Osteocyte (in vitro differentiated cells): ENCODE results near the gene AK5. TPM values are rescaled to one million over a fixed set of nuclear protein-coding genes. Genes with fewer than 3 reads are reported as not detected.

Experiments
- DNase-seq: peaks from one replicate; pipeline ENCODE4 v3.0.0; 2021; ENCODE audit warnings: mixed read lengths; ENCODE audit not compliant: unreplicated experiment; ENCODE audit errors: extremely low spot score
- H3K27ac Mint-ChIP-seq: one replicate; pipeline ENCODE4 v1.8.0; 2021; ENCODE audit warnings: mild to moderate bottlenecking, mixed read lengths; ENCODE audit not compliant: unreplicated experiment
- H3K27me3 Mint-ChIP-seq: one replicate; pipeline ENCODE4 v1.8.0; 2021; ENCODE audit warnings: mixed read lengths; ENCODE audit not compliant: unreplicated experiment
- H3K36me3 Mint-ChIP-seq: one replicate; pipeline ENCODE4 v1.8.0; 2021; ENCODE audit warnings: mixed read lengths; ENCODE audit not compliant: unreplicated experiment
- H3K4me1 Mint-ChIP-seq: one replicate; pipeline ENCODE4 v1.8.0; 2021; ENCODE audit warnings: mixed read lengths; ENCODE audit not compliant: unreplicated experiment
- H3K4me3 Mint-ChIP-seq: one replicate; pipeline ENCODE4 v1.8.0; 2021; ENCODE audit warnings: mild to moderate bottlenecking, moderate library complexity, mixed read lengths; ENCODE audit not compliant: unreplicated experiment
- H3K9me3 Mint-ChIP-seq: one replicate; pipeline ENCODE4 v1.8.0; 2021; ENCODE audit warnings: mixed read lengths; ENCODE audit not compliant: unreplicated experiment
- CTCF ChIP-seq: fragments of 200-600 bp; sonication (generic); IDR thresholded peaks from 2 replicates; pipeline ENCODE4 v1.5.0; 2021; ENCODE audit warnings: antibody characterized with exemption, mild to moderate bottlenecking, moderate library complexity
- total RNA-seq: library from RNA; stranded (reverse); gene quantifications from 2 replicates; pipeline ENCODE4 v1.2.1, GENCODE V29; 2021

AK5 gene
- total RNA-seq, 1 donor from 2014 or later = 38.1 TPM

DNA sequence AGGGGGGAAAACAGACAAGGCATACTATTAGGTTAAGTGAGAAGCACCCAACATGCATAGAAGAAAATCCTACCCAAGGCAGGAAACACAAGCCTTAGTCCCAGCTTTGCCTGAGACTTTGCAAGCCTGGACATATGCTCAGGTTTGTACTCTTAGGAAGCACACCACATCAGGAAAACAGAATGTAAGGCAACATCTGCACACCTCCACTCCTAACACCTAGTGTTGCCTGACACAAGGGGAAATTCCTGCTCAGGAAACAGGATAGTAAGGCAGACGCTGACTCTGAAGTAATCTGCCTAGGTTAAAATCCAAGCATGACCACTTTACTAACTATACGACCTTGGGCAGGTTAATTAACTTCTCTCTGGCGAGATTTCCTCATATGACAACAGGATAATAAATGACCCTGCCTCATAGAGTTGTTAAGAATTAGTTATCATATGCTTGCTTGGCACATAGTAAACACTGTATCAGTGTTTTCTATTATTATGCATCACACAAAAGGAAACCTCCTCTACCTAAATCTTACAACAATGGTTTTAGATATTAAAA, 280.9 kb downstream of the AK5 start:
- H3K4me3 Mint-ChIP-seq = no peak overlapping the region
- no peak for DNase-seq
- peaks cover 55% of the 10 kb centered on the region for H3K36me3 Mint-ChIP-seq
- H3K27me3 Mint-ChIP-seq = no peaks in the 10 kb centered on the region
- H3K27ac Mint-ChIP-seq = no peak overlapping the region
- no peaks in the 10 kb centered on the region for H3K9me3 Mint-ChIP-seq
- TF ChIP-seq CTCF = no peak
- peaks cover 8% of the 10 kb centered on the region for H3K4me1 Mint-ChIP-seq

- H3K4me3 Mint-ChIP-seq = no peak overlapping the region
- no peak for DNase-seq
- no peak for TF ChIP-seq CTCF
- H3K36me3 Mint-ChIP-seq = peaks cover 57% of the 10 kb centered on the region
- H3K27me3 Mint-ChIP-seq = no peaks in the 10 kb centered on the region
- no peaks in the 10 kb centered on the region for H3K9me3 Mint-ChIP-seq
- peaks cover 8% of the 10 kb centered on the region for H3K4me1 Mint-ChIP-seq
- peak overlapping the region; percentile 2 for H3K27ac Mint-ChIP-seq
Measured at GRCh38 chr1:77565321-77565720, 283.5 kb downstream of the AK5 start.

- Mint-ChIP-seq H3K4me3 (no peak overlapping the region), H3K27me3 (no peaks in the 10 kb centered on the region), H3K36me3 (peaks cover 52% of the 10 kb centered on the region), H3K9me3 (no peaks in the 10 kb centered on the region), H3K27ac (no peak overlapping the region), H3K4me1 (no peaks in the 10 kb centered on the region)
- no peak for DNase-seq
- no peak for TF ChIP-seq CTCF
Measured at GRCh38 chr1:77571642-77572041, 289.8 kb downstream of the AK5 start.

DNA sequence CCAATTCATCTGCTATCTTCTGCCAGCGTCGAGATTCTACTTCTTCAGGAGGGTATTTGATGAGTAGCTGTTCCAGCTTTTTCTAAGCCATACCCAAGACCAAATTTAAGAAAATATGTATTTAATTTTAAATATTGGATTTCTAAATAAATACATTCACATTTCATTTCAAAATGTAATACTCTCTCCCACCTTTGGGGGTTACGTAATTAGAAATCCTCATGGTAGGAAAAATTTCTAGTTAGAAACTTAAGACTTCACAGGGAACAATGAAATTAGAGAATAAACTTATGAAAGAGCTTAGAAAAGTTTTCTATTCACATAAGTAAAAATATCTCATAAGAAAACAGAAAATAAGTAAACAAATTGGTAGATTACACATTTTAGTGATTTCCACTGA, 297.7 kb downstream of the AK5 start:
- no peak overlapping the region for H3K27ac Mint-ChIP-seq
- TF ChIP-seq CTCF = peak; percentile 22
- peaks cover 51% of the 10 kb centered on the region for H3K36me3 Mint-ChIP-seq
- H3K4me3 Mint-ChIP-seq = no peak overlapping the region
- DNase-seq = no peak
- H3K27me3 Mint-ChIP-seq = no peaks in the 10 kb centered on the region
- H3K4me1 Mint-ChIP-seq = no peaks in the 10 kb centered on the region
- H3K9me3 Mint-ChIP-seq = no peaks in the 10 kb centered on the region

GRCh38 chr1:77582905-77583304, 301.1 kb downstream of the AK5 start:
- no peak overlapping the region for H3K4me3 Mint-ChIP-seq
- TF ChIP-seq CTCF = no peak
- H3K27ac Mint-ChIP-seq = no peak overlapping the region
- H3K4me1 Mint-ChIP-seq = peaks cover 12% of the 10 kb centered on the region
- no peaks in the 10 kb centered on the region for H3K9me3 Mint-ChIP-seq
- no peak for DNase-seq
- H3K36me3 Mint-ChIP-seq = peaks cover 39% of the 10 kb centered on the region
- H3K27me3 Mint-ChIP-seq = no peaks in the 10 kb centered on the region
